Gastrocnemius medialis (tissue), 4 donors: ENCODE data around the gene PRPF40A. TPM values are rescaled to one million over a fixed set of nuclear protein-coding genes. Genes with fewer than 3 reads are reported as not detected.
"Not testable (repeated sequence)": the region's sequence is repeated elsewhere in the genome, so short reads cannot be mapped to it uniquely, and the experiment has no call there.

Experiments used
- ATAC-seq, 2 donors: fragments of 150-250 bp; one replicate each; pipeline ENCODE4 v1.9.1; 2016
- DNase-seq, 2 donors: peaks; one replicate each; pipeline ENCODE4 v3.0.0-alpha.2; 2019
- H3K27ac ChIP-seq, 4 donors: fragments of 200-600 bp; sonication (generic); 1 replicate in 1 of 4; 2 replicates in 3 of 4; pipeline ENCODE4 v1.5.1; 2016 to 2018; ENCODE audit warnings: mild to moderate bottlenecking in 2 of 4, moderate library complexity in 1 of 4
- H3K27me3 ChIP-seq, 3 donors: fragments of 200-600 bp; sonication (generic) in 2 of 3; 1 replicate in 1 of 3; 2 replicates in 2 of 3; pipeline versions ENCODE4 v1.5.1 to v1.6.0; 2016 to 2019; ENCODE audit warnings: mild to moderate bottlenecking in 1 of 3, moderate library complexity in 1 of 3
- H3K36me3 ChIP-seq, 2 donors: fragments of 200-600 bp; sonication (generic) in 1 of 2; one replicate each; pipeline ENCODE4 v1.5.1; 2017 to 2018
- H3K4me1 ChIP-seq, 2 donors: fragments of 200-600 bp; sonication (generic) in 1 of 2; one replicate each; pipeline ENCODE4 v1.5.1; 2016 to 2017; ENCODE audit warnings: mild to moderate bottlenecking in 2 of 2
- H3K4me3 ChIP-seq, 4 donors: fragments of 200-600 bp; sonication (generic) in 3 of 4; 1 replicate in 1 of 4; 2 replicates in 3 of 4; pipeline ENCODE4 v1.5.1; 2016 to 2019; ENCODE audit warnings: mild to moderate bottlenecking in 2 of 4
- H3K9me3 ChIP-seq, 3 donors: fragments of 200-600 bp; sonication (generic) in 2 of 3; 1 replicate in 1 of 3; 2 replicates in 2 of 3; pipeline ENCODE4 v1.5.1; 2016 to 2019
- POLR2A ChIP-seq, 2 donors: fragments of 450-650 bp; IDR thresholded peaks; one replicate each; pipeline ENCODE4 v1.6.1; 2017; ENCODE audit warnings: antibody characterized with exemption in 2 of 2, mild to moderate bottlenecking in 2 of 2, moderate library complexity in 2 of 2
- in situ Hi-C, 4 donors: fragments of 200-750 bp; cut with MboI; loops; one replicate each; pipeline versions ENCODE4 v1.15.0 to v1.8.0; 2017; ENCODE audit warnings: low sequenced_read_pairs in 4 of 4
- intact Hi-C: fragments of 100-400 bp; cut with DNase I; formaldehyde crosslinking; loops from one replicate; pipeline ENCODE4 v1.15.1; 2023; ENCODE audit warnings: low total_unique reads
- total RNA-seq, 4 donors: library from RNA; depleted of rRNA; stranded (reverse); fragments of >200 nt; gene quantifications; one replicate each; pipeline versions ENCODE4 v1.1.0 to v1.2.3, GENCODE V29; 2016
- TF ChIP-seq, protein P1 (sequence below), 5 experiments: fragments of 450-650 bp in 3 of 5; fragments of 200-600 bp in 2 of 5; sonication (generic) in 2 of 5; IDR thresholded peaks in 4 of 5; conservative IDR thresholded peaks in 1 of 5; 1 replicate in 4 of 5; 2 replicates in 1 of 5; pipeline ENCODE4 v1.5.1; 2016 to 2019; ENCODE audit warnings: antibody characterized with exemption in 5 of 5, mild to moderate bottlenecking in 3 of 5, moderate library complexity in 3 of 5

The PRPF40A gene
- total RNA-seq, 4 donors from 2014 or later, result 65.3 to 78.0 (median 69.9) TPM

DNA sequence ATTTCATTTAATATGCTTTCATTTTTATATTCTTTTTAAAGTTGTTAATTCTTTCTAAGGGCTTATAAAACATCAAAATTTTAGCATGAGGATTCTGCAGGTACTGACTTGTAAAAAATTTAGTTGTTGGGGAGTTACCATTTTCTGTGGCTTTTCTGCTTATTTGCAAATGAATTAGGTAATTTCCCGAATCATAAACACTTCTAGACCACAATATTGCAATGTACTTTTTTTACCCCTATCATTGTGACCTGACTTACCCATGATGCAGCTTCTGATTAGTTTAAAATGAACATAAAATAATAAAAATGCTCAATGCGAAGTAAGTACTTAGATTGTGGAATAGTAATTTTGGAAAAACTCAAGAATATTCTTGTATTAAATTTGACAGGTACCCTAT lies 12.6 kb upstream of the PRPF40A start:
- TF ChIP-seq, protein P1, sequence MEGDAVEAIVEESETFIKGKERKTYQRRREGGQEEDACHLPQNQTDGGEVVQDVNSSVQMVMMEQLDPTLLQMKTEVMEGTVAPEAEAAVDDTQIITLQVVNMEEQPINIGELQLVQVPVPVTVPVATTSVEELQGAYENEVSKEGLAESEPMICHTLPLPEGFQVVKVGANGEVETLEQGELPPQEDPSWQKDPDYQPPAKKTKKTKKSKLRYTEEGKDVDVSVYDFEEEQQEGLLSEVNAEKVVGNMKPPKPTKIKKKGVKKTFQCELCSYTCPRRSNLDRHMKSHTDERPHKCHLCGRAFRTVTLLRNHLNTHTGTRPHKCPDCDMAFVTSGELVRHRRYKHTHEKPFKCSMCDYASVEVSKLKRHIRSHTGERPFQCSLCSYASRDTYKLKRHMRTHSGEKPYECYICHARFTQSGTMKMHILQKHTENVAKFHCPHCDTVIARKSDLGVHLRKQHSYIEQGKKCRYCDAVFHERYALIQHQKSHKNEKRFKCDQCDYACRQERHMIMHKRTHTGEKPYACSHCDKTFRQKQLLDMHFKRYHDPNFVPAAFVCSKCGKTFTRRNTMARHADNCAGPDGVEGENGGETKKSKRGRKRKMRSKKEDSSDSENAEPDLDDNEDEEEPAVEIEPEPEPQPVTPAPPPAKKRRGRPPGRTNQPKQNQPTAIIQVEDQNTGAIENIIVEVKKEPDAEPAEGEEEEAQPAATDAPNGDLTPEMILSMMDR (IDR thresholded peaks at IDR 0.05 in 4 of 5, conservative IDR thresholded peaks at IDR 0.05 in 1 of 5), result no peak
- TF ChIP-seq POLR2A (IDR thresholded peaks at IDR 0.05), result no peak
- H3K27ac ChIP-seq, result no peak overlapping the region
- no peaks in the 10 kb centered on the region for H3K27me3 ChIP-seq
- in situ Hi-C loops, result loop anchor here in 1 of 4 donors (10.0 kb wide), 1 partner anchor 545 kb away; no protein-coding TSS in a partner anchor
- intact Hi-C loops, result no loop called here
- no peaks in the 10 kb centered on the region for H3K9me3 ChIP-seq
- DNase-seq (no peak), ATAC-seq (no peak)
- no peaks in the 10 kb centered on the region for H3K36me3 ChIP-seq
- no peak overlapping the region for H3K4me3 ChIP-seq
- H3K4me1 ChIP-seq, result peaks cover 0 to 13% of the 10 kb centered on the region in 2 donors

DNA sequence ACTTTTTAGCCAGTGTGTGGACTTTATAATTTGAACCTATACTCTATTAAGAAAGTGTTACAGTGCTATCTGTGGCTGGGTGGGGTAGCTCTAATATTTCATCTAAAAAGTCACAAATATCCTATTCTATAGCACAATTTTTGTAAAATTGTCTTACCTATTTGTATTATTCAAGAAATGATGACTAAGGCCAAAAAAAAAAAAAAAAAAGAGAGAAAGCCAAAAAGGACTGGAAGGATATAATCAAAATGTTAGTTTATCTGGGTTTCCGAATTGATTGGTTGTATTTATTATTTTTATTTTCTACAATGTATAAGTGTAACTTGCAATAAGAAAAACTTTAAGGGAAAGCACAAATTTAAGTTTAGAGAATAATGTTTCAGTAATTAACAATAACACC lies 6.7 kb upstream of the PRPF40A start:
- in situ Hi-C loops, result loop anchor here in 1 of 4 donors (10.0 to 25.0 kb wide), 2 partner anchors 539 to 887 kb away; partner anchors contain the start of gene ARL5A
- TF ChIP-seq POLR2A (IDR thresholded peaks at IDR 0.05), result no peak
- TF ChIP-seq, protein P1 (IDR thresholded peaks at IDR 0.05 in 4 of 5, conservative IDR thresholded peaks at IDR 0.05 in 1 of 5), result no peak
- intact Hi-C loops, result no loop called here

DNA sequence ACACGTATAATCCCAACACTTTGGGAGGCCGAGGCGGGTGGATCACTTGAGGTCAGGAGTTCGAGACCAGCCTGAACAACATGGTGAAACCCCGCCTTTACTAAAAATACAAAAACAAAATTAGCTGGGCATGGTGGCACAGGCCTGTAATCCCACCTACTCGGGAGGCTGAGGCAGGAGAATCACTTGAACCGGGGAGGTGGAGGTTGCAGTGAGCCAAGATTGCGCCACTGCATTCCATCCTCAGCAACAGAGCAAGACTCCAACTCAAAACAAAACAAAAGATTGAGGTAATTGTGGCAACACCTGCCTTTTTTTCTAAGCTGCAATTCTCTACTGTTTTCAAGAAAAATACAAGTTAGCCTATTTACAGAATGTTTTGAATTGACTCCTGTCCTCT lies 5.4 kb upstream of the PRPF40A start:
- ATAC-seq, intact Hi-C loops: not testable (repeated sequence)

More for the DNA sequence above, 6.7 kb upstream of the PRPF40A start:
- Histone ChIP-seq H3K4me3 (no peak overlapping the region), H3K36me3 (no peaks in the 10 kb centered on the region), H3K9me3 (no peaks in the 10 kb centered on the region), H3K27ac (no peak overlapping the region), H3K4me1 (peaks cover 15 to 18% of the 10 kb centered on the region in 2 donors), H3K27me3 (no peaks in the 10 kb centered on the region)
- ATAC-seq (no peak), DNase-seq (no peak)

DNA sequence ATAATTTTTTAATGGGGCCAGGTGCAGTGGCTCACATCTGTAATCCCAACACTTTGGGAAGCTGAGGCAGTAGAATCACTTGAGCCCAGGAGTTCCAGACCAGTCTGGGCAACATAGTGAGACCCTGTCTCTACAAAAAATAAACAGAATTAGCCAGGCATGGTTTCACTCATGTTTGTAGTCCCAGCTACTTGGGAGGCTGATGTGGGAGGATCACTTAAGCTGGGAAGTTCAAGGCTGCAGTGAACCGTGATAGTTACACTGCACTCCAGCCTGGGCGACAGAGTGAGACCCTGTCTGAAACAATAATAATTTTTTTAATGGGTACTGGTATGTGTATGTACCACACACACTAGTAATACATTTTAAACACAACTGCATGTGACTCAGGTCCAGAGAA lies 3.5 kb upstream of the PRPF40A start:
- in situ Hi-C loops, result loop anchor here in 1 of 4 donors (10.0 to 25.0 kb wide), 2 partner anchors 536 to 883 kb away; partner anchors contain the start of gene ARL5A
- H3K27ac ChIP-seq, result no peak overlapping the region
- no peak overlapping the region for H3K4me3 ChIP-seq
- no peaks in the 10 kb centered on the region for H3K36me3 ChIP-seq
- no peak for ATAC-seq
- intact Hi-C loops, result no loop called here
- no peak for DNase-seq
- no peaks in the 10 kb centered on the region for H3K27me3 ChIP-seq
- H3K9me3 ChIP-seq, result no peaks in the 10 kb centered on the region
- TF ChIP-seq, protein P1 (IDR thresholded peaks at IDR 0.05 in 4 of 5, conservative IDR thresholded peaks at IDR 0.05 in 1 of 5), result no peak
- TF ChIP-seq POLR2A (IDR thresholded peaks at IDR 0.05), result no peak
- peaks cover 23 to 27% of the 10 kb centered on the region in 2 donors for H3K4me1 ChIP-seq

More for the DNA sequence above, 5.4 kb upstream of the PRPF40A start:
- not testable (repeated sequence) for H3K4me3 ChIP-seq, H3K27me3 ChIP-seq, H3K9me3 ChIP-seq, H3K36me3 ChIP-seq, H3K27ac ChIP-seq, DNase-seq
- in situ Hi-C loops, result loop anchor here in 1 of 4 donors (10.0 to 25.0 kb wide), 2 partner anchors 538 to 885 kb away; partner anchors contain the start of gene ARL5A
- H3K4me1 ChIP-seq, result peaks cover 15 to 18% of the 10 kb centered on the region in 2 donors

DNA sequence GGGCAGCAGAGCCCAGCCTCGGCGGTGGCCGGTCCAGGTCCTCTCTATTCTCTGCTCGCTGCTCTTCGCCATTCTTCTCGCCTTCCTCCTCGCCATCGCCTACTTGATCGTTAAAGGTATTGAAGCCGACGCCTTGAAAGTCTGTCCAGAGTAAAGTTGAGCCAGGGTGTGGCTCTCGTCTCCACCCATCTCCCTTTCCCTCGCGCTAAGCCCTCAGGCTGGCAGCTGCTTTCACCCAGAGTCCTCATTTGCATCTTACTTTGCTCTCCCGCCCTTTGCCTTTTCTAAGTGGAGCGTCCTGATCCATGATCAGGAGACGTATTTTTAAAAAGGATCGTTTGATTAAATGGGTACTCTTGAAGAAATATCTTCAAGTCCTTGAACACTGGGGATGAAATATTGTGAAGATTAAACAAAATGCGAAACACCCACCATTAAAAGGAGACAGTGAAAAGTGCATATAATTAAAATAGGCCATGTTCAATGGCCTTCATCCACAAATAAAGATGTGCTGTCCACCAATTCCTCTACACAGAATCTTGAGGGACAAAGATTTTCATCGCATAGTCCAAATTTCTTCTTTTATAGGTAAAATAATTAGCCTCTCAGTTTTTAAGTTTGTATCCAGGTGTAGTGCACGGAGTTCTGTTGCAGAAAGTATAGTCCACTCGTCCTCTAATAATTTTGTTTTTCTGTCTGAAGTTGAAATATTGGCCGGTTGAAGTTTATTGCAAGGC lies 1.8 kb upstream of the PRPF40A start:
- peak in 1 of 2 donors; percentile 25 for DNase-seq
- TF ChIP-seq, protein P1 (IDR thresholded peaks at IDR 0.05 in 4 of 5, conservative IDR thresholded peaks at IDR 0.05 in 1 of 5), result no peak
- TF ChIP-seq POLR2A (IDR thresholded peaks at IDR 0.05), result no peak
- Histone ChIP-seq H3K4me1 (peaks cover 35 to 43% of the 10 kb centered on the region in 2 donors), H3K9me3 (no peaks in the 10 kb centered on the region), H3K36me3 (no peaks in the 10 kb centered on the region), H3K4me3 (peak overlapping the region; percentile 89 to 99 (median 94)), H3K27ac (peak overlapping the region; percentile 95 to 99 (median 98)), H3K27me3 (no peaks in the 10 kb centered on the region)
- in situ Hi-C loops (loop anchor here in 1 of 4 donors (25.0 kb wide), 1 partner anchor 882 kb away; the partner anchor contains the start of gene ARL5A), intact Hi-C loops (loop anchor here (1.0 to 5.0 kb wide), 3 partner anchors 72 to 892 kb away; partner anchors contain the start of genes ARL5A and STAM2)
- ATAC-seq, result no peak
